CD4-positive, alpha-beta T cell treated with Interleukin-6 for 4 hours (primary cell): ENCODE measurements around the gene PSMA7.

Source experiments
- DNase-seq: peaks from one replicate; pipeline ENCODE4 v3.0.0-alpha.2; 2020; ENCODE audit warnings: mixed read lengths

PSMA7 gene

GRCh38 chr20:62143081-62143956, at the start of gene PSMA7, which contains the start of gene SS18L1:
PSMA7 (minus strand) TSS chr20:62143394; CDS start chr20:62143303, 91 bp downstream.
SS18L1 (plus strand) TSS chr20:62143769; CDS start chr20:62143821, 52 bp downstream.
- DNase-seq = peak; percentile 88

- no peak for DNase-seq
These were observed 49.4 kb upstream of the PSMA7 start for GRCh38 chr20:62192635-62193034.

DNA sequence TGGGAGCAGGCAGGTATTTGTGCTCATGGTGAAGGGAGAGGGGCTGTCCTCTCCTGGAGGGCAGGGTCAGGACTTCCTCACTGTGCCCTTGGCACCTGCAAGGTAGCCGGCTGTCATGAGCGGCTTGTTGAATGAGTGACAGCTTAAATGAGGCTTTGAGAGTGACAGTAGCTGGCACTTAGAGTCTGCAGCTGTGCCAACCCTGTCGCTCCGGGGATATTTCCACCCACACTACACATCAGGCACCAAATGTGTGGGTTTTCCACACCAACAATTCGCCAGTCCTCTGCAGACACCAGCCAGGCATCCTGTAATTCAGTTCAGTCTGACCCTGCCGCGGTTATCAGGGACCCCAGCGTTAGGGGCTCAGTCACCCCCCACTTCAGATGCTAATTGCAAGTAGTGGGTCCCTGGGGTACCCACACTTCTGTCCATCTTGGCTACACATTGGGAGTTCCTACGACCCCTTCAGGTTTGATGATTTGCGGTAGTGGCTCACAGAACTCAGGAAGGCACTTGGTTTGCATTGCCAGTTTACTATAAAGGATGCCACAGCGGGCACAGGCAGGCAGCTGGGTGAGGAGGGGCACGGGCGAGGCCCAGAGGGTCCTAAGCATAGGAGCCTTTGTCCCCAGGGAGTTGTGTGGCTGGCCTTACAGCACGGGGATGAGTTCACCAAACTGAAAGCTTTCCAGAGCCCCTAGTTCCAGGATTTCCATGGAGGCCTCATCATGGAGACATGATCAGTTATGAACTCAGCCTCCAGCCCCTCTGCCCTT, 48.8 kb upstream of the PSMA7 start:
- DNase-seq = no peak

DNA sequence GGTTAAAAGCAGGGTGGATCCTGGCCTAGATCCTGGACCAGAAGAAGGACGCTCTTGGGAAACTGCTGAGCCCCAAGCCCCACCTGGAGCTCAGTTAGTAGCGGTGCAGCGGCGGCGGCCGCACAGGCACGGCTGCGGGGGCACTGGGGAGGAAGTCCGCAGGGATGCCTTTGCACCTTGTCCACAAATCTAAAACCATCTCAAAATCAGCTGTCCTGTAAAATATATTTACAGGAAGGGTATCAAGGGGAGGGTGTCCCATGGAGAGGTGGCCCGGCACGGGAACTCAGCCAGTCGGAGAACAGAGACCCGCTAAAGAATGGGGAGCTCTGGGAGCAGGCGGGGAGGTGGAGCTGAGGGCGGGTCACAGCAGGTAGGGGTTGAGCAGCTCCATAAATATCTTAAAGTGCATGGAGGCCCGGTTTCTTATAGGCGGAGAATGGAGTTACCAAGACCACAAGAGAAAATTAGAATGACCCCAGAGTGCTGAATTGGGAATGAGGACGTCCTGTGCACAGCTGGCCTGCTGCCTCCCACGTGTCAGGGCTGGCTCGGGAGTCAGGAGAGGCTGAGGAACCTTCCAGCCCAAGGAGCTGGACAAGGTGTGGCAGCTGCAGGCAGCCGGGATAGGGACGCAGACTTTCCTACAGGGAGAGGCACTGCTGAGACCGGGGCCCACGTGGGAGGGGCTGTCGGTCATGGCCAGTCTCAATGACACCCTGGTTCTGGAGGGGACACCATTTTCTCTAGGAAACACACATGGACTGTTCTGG, 47.6 kb upstream of the PSMA7 start:
- no peak for DNase-seq

DNA sequence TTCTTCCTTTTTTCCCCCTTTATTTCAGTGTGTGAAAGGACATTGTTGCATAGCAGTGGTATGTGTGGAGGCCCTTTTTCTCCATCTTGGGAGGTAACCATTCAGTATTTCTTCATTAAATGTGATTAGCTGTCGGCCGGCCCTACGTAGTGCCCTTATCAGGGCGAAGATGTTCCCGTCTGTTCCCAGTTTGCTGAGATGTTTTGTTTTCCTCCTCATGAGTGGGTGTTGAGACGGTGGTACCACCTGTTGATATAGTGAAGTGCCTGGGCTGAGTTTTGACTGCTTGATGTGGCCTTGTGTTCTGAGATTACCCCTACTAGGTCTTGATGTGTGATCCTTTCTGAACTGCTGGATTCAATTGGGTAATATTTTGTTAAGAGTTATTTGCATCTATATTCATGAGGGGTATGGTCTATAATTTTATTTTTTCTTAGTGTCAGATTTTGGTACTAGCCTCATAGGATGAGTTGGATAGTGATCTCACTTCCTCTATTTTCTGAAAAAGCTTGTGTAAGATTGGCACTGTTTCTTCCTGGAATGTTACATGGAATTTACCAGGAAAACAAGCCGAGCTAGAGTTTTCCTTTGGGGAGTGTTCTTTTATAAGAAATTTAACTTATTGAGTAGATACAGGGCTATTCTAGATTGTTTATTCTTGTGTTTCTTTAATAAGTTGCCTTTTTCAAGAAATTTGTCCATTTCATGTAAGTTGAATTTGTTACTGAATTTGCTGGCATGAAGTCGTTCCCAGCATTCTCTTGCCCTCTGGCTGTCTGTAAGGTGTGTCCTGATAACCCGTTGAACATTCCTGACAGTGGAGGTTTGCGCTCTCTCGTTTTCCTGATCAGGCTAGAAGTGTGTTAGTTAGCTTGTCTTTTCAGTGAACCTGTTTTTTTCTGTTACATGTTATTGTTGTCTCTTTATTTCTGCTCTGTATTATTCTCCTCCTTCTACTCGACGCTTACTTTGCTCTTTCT, 44.0 kb upstream of the PSMA7 start:
- no peak for DNase-seq

GRCh38 chr20:62186096-62186426, 42.9 kb upstream of the PSMA7 start:
- DNase-seq = no peak

DNA sequence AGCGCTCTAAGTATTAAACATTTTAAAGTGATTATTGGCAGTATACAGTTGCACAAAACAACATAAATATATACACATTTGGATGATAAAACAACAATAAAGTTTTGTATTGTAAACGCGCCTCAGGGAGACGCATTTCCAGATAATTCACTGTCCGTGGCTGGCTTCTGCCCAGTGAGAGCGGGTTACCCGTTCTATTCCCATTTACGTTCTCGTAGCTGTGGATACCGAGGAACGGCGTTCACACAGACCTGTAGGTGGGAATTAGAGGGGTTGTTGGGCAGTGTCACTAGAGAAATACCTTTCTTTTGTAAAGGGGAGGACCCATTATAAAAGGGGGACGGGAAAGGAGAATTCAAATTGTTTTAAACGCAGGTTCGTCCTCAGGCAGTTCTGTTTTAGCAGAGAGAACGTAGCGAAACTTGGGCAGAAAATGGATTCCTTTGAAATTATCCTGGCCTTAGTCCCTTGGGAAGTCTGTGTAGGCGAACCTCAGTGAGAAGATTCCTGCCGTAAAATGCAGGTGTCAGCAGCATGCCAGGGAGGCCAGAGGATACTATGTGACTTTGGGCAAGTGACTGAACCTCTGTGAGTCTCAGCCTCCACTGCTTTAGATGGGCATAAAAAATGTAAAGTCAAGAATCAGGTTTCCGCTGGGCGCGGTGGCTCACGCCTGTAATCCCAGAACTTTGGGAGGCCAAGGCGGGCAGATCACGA, 40.4 kb upstream of the PSMA7 start:
- DNase-seq = no peak

- DNase-seq = peak; percentile 96
These were observed 39.6 kb upstream of the PSMA7 start, which contains the start of gene MTG2 for GRCh38 chr20:62182469-62183425. MTG2 (plus strand) TSS chr20:62183028; CDS start chr20:62193421, 10,393 bp downstream.

DNA sequence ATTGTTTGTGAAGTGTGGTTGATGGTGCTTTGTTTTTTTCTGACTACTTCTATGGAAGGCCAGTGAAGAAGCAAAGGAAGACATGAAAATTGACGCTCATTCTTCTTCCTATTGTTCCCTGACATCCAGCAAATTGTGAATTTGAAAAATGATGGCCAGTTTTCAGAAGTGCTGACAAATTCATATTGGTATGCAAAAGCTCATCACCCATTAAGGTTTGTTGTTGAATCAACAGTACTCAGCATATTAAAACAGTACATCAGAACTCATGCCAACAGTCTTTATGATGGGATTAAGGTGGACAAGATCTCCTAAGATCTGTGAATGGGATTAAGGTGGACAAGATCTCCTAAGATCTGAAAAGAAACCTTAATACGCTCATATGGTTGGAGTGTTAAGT, 38.6 kb upstream of the PSMA7 start:
- DNase-seq = no peak

DNA sequence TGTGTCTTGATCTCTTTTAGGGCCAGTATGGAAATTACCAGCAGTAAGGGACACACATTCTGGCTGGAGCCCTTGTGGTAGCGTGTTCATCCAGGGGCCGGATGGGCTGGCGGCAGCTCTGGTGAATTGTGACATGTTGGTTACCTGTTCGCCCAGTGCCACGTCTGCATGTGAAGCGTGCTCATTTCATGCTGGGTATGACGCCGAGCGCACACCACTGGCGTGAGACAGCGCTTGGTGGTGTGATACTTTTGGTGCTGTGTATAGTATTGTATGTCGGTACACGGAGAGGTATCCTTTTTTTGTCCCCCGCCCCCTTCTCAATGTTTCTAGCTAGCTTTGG, 35.9 kb upstream of the PSMA7 start:
- DNase-seq = no peak

DNA sequence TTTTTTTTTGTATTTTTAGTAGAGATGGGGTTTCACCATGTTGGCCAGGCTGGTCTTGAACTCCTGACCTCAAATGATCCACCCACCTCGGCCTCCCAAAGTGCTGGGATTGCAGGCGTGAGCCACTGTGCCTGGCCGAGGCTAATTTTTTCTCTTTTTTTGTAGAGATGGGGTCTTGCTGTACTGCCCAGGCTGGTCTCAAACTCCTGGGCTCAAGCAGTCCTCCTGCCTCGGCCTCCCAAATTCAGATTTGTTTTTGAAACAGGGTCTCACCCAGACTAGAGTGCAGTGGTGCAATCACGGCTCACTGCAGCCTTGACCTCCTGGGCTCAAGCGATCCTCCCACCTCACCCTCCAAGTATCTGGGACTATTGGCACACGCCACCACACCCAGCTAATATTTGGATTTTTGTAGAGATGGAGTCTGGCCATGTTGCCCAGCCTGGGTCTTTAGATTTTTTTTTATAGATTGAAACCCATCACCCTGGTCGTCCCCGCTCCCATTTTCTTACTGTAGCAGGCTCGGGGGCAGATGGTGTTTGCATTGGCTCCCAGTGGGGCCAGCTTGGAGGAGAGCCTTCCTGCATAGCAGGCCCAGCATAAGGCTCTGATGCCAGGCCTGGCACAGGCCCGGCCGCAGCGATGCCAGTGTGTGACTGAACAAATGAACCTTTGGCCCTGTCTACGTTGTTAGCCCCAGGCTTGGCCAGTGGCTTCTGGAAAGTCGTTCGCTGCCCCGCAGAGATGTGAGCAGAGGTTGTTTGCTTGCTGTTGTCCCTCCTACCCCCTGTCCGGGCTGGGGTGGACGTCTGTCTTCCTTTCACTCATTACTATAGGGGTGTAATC, 35.3 kb upstream of the PSMA7 start:
- DNase-seq = no peak

DNA sequence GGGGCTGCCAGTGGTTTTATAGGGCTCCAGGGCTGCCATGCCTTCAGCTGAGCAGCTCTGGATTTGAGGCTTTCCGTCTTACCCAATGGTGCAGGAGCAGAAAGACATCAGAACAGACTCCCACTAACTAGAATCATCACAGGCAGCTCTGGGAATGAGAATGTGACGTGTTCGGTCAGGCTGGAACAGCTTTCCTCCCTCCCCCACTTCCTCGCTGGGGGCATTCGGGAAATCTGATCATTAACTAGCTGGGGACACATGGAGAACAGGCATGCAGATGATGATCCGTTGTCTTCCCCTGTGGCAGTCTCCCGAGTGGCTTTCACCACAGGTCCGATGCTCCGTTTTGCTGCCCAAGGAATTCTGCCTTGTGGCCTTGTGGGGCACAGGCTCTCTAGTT, 34.1 kb upstream of the PSMA7 start:
- DNase-seq = no peak

- no peak for DNase-seq
These were observed 33.7 kb upstream of the PSMA7 start for GRCh38 chr20:62176866-62177265.

- no peak for DNase-seq
These were observed 32.5 kb upstream of the PSMA7 start for GRCh38 chr20:62175711-62176110.

DNA sequence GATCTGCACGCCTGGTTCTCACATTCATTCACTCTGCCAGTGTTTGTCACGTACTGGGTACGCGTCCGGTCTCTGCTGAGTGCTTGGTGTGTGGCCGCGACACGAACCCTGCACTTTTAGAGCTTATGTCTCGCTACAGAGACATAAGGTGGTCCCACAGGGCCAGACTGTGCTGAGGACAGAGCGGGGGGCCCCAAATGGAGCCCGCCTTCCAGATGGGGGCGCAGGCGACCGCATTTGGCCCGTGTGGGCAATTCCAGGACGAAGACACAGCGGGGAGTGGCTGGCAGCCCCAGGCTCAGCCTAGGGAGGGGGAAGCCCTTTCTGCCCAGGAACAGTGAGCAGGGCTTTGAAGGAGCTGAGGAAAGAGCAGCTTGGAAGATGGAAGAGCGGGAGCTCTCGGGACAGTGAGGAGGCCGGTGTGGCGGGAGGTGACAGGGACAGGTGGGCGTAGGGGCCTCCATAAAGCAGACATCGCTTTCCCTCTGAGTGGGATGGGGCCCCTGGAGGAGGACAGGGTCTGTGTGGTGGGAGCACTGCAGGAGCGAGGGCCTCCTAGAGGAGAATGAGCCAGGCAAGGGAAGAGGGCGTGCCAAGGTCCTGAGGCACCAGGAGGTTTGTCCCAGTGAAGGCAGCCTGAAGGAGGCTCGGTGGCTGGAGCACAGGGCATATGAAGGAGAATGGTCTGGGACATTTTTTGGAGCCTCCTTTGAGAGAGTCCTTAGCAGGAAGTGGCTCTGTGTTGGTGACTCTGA, 31.9 kb upstream of the PSMA7 start:
- no peak for DNase-seq

GRCh38 chr20:62174021-62174804, 31.0 kb upstream of the PSMA7 start:
- DNase-seq = no peak

DNA sequence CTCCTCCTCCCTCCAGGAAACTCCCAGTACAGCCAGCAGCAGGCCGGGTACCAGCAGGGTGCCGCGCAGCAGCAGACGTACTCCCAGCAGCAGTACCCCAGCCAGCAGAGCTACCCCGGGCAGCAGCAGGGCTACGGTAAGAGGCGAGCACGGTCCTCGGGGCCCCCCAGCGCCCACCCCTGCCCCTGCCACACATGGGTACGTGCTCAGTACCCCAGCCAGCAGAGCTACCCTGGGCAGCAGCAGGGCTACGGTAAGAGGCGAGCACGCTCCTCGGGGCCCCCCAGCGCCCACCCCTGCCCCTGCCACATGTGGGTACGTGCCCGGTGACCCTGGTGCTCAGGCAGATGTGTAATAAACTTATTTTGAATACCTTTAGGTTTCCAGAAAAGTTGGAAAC, 29.5 kb upstream of the PSMA7 start:
- DNase-seq = no peak

GRCh38 chr20:62171245-62171644, 28.1 kb upstream of the PSMA7 start:
- DNase-seq = no peak
